CD4-positive, alpha-beta T cell (primary cell): Measurements from ENCODE around the gene ITGAX. TPM values are rescaled to one million over a fixed set of nuclear protein-coding genes. Genes with fewer than 3 reads are reported as not detected.

Experiments
- ATAC-seq: fragments of 200-7000 bp; cut with Tn5 transposase; one replicate; pipeline ENCODE4 v1.10.0; 2022; ENCODE audit warnings: mild to moderate bottlenecking; ENCODE audit not compliant: poor library complexity
- CTCF ChIA-PET: fragments of 350-600 bp; sonication (Branson Sonifier 250); formaldehyde crosslinking; loops from one replicate; lab custom pipeline; 2021; ENCODE audit warnings: antibody characterized with exemption, inconsistent platforms; lab: Charles Lee
- POLR2A ChIA-PET: fragments of 350-600 bp; sonication (Branson Sonifier 250); formaldehyde crosslinking; loops from one replicate; lab custom pipeline; 2021; ENCODE audit warnings: antibody characterized with exemption, inconsistent platforms; lab: Charles Lee
- DNase-seq, 14 experiments: peaks; one replicate each; pipeline ENCODE4 v3.0.0-alpha.2; 2013 to 2020; ENCODE audit warnings: mixed read lengths in 2 of 14
- H3K27ac ChIP-seq, 2 donors: one replicate each; pipeline versions ENCODE4 v1.5.1 to v1.7.0; 2013; ENCODE audit warnings: low read length in 2 of 2, low read depth in 1 of 2, mild to moderate bottlenecking in 1 of 2
- H3K27me3 ChIP-seq, 2 experiments: 1 replicate in 1 of 2; 2 replicates in 1 of 2; pipeline versions ENCODE4 v1.6.1 to v1.7.0; 2013; ENCODE audit warnings: low read length in 2 of 2, control low read depth in 1 of 2, mild to moderate bottlenecking in 1 of 2, moderate library complexity in 1 of 2; ENCODE audit not compliant: insufficient read depth in 2 of 2, control insufficient read depth in 1 of 2
- H3K36me3 ChIP-seq: one replicate; pipeline ENCODE4 v1.6.1; 2013; ENCODE audit warnings: low read length, control low read depth; ENCODE audit not compliant: insufficient read depth
- H3K4me1 ChIP-seq: one replicate; pipeline ENCODE4 v1.6.1; 2013; ENCODE audit warnings: low read length, control low read depth; ENCODE audit not compliant: insufficient read depth
- H3K4me3 ChIP-seq: one replicate; pipeline ENCODE4 v1.5.1; 2013; ENCODE audit warnings: mild to moderate bottlenecking, low read length, moderate library complexity
- H3K9me3 ChIP-seq, 2 experiments: 1 replicate in 1 of 2; 2 replicates in 1 of 2; pipeline versions ENCODE4 v1.6.1 to v1.7.0; 2013; ENCODE audit warnings: low read length in 2 of 2, mild to moderate bottlenecking in 2 of 2, control low read depth in 1 of 2, moderate library complexity in 1 of 2; ENCODE audit not compliant: control insufficient read depth in 1 of 2, insufficient read depth in 1 of 2
- H3K27ac Mint-ChIP-seq: one replicate; pipeline ENCODE4 v1.8.0; 2020; ENCODE audit warnings: mixed read lengths
- H3K27me3 Mint-ChIP-seq: one replicate; pipeline ENCODE4 v1.8.0; 2021; ENCODE audit warnings: mixed read lengths
- H3K36me3 Mint-ChIP-seq: one replicate; pipeline ENCODE4 v1.8.0; 2021; ENCODE audit warnings: low read depth, mixed read lengths
- H3K4me1 Mint-ChIP-seq: one replicate; pipeline ENCODE4 v1.8.0; 2021; ENCODE audit warnings: low read depth, mixed read lengths
- H3K4me3 Mint-ChIP-seq: one replicate; pipeline ENCODE4 v1.8.0; 2020; ENCODE audit warnings: mild to moderate bottlenecking, mixed read lengths
- H3K9me3 Mint-ChIP-seq: one replicate; pipeline ENCODE4 v1.8.0; 2020; ENCODE audit warnings: mixed read lengths
- intact Hi-C, 2 experiments: fragments of 100-400 bp; cut with DNase I in 1 of 2; cut with micrococcal nuclease in 1 of 2; formaldehyde crosslinking; loops; one replicate each; pipeline versions ENCODE4 v1.15.1 to v1.9.0; 2023 to 2025; cut with DNase I, micrococcal nuclease
- total RNA-seq, 174 experiments: library from RNA in 2 of 174; stranded (reverse) in 2 of 174; gene quantifications; one replicate each; pipeline ENCODE4 v1.2.3 and lab custom pipeline; 2021 to 2026
- TF ChIP-seq, protein P1 (sequence below): fragments of 200-600 bp; IDR thresholded peaks from one replicate; pipeline ENCODE4 v1.8.0; 2022; ENCODE audit warnings: antibody characterized with exemption, mild to moderate bottlenecking

The ITGAX gene
- total RNA-seq, 2 experiments from 2014 or later = 5.5 to 6.0 TPM

DNA sequence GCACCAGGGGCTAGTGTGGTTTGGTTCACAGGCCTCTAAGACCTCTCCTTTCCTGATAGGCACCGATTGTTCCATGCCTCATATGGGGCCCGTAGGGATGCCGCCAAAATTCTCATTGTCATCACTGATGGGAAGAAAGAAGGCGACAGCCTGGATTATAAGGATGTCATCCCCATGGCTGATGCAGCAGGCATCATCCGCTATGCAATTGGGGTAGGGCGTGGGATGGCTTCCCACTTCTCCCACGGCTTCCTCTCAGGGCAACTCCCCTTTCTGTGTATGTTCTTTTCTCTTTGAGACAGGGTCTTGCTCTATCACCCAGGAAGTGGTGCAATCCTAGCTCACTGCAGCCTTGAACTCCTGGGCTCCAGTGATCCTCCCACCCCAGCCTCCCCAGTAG, 5.3 kb downstream of the ITGAX start:
- Mint-ChIP-seq H3K4me3 (no peak overlapping the region), H3K36me3 (no peaks in the 10 kb centered on the region), H3K9me3 (no peaks in the 10 kb centered on the region), H3K4me1 (peaks cover 6% of the 10 kb centered on the region), H3K27me3 (no peaks in the 10 kb centered on the region), H3K27ac (no peak overlapping the region)
- Histone ChIP-seq H3K4me3 (no peak overlapping the region), H3K27ac (no peak overlapping the region), H3K4me1 (peaks cover under 1% of the 10 kb centered on the region), H3K27me3 (no peaks in the 10 kb centered on the region), H3K36me3 (no peaks in the 10 kb centered on the region), H3K9me3 (no peaks in the 10 kb centered on the region)
- POLR2A ChIA-PET = no interaction called here
- TF ChIP-seq, protein P1, sequence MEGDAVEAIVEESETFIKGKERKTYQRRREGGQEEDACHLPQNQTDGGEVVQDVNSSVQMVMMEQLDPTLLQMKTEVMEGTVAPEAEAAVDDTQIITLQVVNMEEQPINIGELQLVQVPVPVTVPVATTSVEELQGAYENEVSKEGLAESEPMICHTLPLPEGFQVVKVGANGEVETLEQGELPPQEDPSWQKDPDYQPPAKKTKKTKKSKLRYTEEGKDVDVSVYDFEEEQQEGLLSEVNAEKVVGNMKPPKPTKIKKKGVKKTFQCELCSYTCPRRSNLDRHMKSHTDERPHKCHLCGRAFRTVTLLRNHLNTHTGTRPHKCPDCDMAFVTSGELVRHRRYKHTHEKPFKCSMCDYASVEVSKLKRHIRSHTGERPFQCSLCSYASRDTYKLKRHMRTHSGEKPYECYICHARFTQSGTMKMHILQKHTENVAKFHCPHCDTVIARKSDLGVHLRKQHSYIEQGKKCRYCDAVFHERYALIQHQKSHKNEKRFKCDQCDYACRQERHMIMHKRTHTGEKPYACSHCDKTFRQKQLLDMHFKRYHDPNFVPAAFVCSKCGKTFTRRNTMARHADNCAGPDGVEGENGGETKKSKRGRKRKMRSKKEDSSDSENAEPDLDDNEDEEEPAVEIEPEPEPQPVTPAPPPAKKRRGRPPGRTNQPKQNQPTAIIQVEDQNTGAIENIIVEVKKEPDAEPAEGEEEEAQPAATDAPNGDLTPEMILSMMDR = no peak
- no peak for ATAC-seq
- intact Hi-C loops = loop anchor here in 1 of 2 experiments (10.0 kb wide), 1 partner anchor 45 kb away; no protein-coding TSS in a partner anchor
- CTCF ChIA-PET = no interaction called here
- no peak for DNase-seq

DNA sequence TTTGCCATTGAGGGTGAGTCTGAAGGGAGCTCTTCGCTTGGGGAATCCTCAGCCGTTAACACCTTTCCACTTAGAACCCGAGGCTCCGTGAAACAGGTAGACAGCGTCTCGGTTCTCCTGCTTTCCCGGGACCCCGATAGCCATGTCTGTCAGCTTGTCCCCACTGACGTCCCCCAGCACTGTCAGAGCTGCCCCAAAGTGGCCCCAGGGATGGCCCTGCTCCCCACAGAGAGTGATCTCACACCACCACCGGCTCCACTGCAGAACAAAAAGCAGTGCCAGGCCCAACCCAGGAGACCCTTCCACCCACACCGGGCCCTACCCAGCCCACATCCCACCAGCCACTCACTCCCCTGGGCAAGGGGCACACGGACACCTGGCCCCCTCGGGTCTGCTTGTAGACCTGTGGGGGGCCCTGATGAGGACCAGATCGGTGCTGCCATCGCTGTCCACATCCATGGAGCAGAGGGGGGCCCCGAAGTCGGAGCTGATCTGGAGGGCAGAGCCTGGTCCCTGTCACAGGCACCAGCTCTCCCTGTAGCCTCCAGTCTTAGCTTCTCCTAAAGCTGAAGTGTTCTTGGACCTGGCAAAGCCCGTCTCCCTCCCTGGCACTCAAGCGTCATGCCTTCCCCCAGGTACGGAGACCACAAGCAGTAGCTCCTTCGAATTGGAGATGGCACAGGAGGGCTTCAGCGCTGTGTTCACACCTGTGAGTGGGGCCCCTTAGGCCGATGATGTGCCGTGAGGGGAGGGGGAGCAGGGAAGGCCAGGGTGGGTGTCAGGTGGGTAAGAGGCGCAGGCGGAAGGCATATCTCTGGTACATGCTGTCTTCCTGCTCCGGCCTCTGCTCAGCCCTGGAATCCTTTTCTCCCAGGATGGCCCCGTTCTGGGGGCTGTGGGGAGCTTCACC, 6.5 kb downstream of the ITGAX start:
- no peaks in the 10 kb centered on the region for H3K9me3 ChIP-seq
- ATAC-seq (no peak), DNase-seq (no peak)
- no peaks in the 10 kb centered on the region for H3K4me1 ChIP-seq
- Mint-ChIP-seq H3K4me1 (peaks cover 6% of the 10 kb centered on the region), H3K9me3 (no peaks in the 10 kb centered on the region), H3K4me3 (no peak overlapping the region), H3K36me3 (no peaks in the 10 kb centered on the region), H3K27me3 (no peaks in the 10 kb centered on the region), H3K27ac (no peak overlapping the region)
- no peaks in the 10 kb centered on the region for H3K36me3 ChIP-seq
- ChIA-PET CTCF (no interaction called here), POLR2A (no interaction called here)
- TF ChIP-seq, protein P1 = no peak
- no peak overlapping the region for H3K27ac ChIP-seq
- no peaks in the 10 kb centered on the region for H3K27me3 ChIP-seq
- intact Hi-C loops = loop anchor here in 1 of 2 experiments (10.0 kb wide), 1 partner anchor 47 kb away; no protein-coding TSS in a partner anchor
- H3K4me3 ChIP-seq = no peak overlapping the region

DNA sequence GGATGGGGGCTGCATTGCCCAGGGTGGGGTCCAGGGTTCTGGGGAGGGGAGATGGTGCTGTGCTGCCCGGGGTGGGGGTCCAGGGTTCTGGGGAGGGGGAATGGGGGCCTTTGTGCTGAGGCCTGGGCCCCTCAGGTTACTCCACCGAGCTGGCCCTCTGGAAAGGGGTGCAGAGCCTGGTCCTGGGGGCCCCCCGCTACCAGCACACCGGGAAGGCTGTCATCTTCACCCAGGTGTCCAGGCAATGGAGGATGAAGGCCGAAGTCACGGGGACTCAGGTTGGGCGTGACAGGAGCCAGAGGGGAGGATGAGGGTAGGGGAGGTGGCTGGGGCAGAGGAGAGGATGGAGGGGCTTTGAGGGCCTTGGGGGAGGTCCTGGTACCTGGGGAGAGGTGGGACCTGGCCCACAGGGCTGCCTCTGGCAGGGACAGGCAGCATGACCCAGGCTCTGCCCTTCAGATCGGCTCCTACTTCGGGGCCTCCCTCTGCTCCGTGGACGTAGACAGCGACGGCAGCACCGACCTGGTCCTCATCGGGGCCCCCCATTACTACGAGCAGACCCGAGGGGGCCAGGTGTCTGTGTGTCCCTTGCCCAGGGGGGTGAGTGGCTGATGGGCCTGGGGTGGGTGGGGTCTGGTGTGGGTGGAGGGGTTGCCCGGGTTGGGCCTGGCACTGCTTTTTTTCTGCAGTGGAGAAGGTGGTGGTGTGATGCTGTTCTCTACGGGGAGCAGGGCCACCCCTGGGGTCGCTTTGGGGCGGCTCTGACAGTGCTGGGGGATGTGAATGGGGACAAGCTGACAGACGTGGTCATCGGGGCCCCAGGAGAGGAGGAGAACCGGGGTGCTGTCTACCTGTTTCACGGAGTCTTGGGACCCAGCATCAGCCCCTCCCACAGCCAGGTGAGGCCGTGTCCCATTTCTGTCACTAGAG, 7.8 kb downstream of the ITGAX start:
- Mint-ChIP-seq H3K27ac (no peak overlapping the region), H3K27me3 (no peaks in the 10 kb centered on the region), H3K4me3 (no peak overlapping the region), H3K4me1 (peaks cover 9% of the 10 kb centered on the region), H3K9me3 (no peaks in the 10 kb centered on the region), H3K36me3 (no peaks in the 10 kb centered on the region)
- ATAC-seq = no peak
- H3K27me3 ChIP-seq = no peaks in the 10 kb centered on the region
- DNase-seq = no peak
- TF ChIP-seq, protein P1 = no peak
- intact Hi-C loops = loop anchor here in 1 of 2 experiments (10.0 kb wide), 1 partner anchor 48 kb away; no protein-coding TSS in a partner anchor
- H3K4me1 ChIP-seq = no peaks in the 10 kb centered on the region
- POLR2A ChIA-PET = no interaction called here
- no peaks in the 10 kb centered on the region for H3K36me3 ChIP-seq
- H3K9me3 ChIP-seq = no peaks in the 10 kb centered on the region
- CTCF ChIA-PET = no interaction called here
- no peak overlapping the region for H3K4me3 ChIP-seq
- H3K27ac ChIP-seq = no peak overlapping the region
